ENCODE measurements around the gene SORBS2.
"Not testable (repeated sequence)": the region's sequence is repeated elsewhere in the genome, so short reads cannot be mapped to it uniquely, and the experiment has no call there.

Gene SORBS2

GRCh38 chr4:185565696-185566095, 246.3 kb downstream of the SORBS2 start:
- DNase-seq = no peak

GRCh38 chr4:185564349-185564748, 247.6 kb downstream of the SORBS2 start:
- in situ Hi-C loops (cut with HindIII; ENCODE audit: low pct_ligation_motif_present, low pct_unique_long_range_greater_than_20kb, low sequenced_read_pairs) = no loop called here
- DNase-seq = no peak

More at GRCh38 chr4:185565696-185566095, 246.3 kb downstream of the SORBS2 start:
- in situ Hi-C loops (cut with HindIII; ENCODE audit: low pct_ligation_motif_present, low pct_unique_long_range_greater_than_20kb, low sequenced_read_pairs) = no loop called here

GRCh38 chr4:185562531-185562930, 249.5 kb downstream of the SORBS2 start:
- in situ Hi-C loops (cut with HindIII; ENCODE audit: low pct_ligation_motif_present, low pct_unique_long_range_greater_than_20kb, low sequenced_read_pairs) = no loop called here
- no peak for DNase-seq

- no peak for DNase-seq
- in situ Hi-C loops (cut with HindIII; ENCODE audit: low pct_ligation_motif_present, low pct_unique_long_range_greater_than_20kb, low sequenced_read_pairs) = no loop called here
Measured at GRCh38 chr4:185560316-185560715, 251.7 kb downstream of the SORBS2 start.

- DNase-seq = peak; percentile 10
- in situ Hi-C loops (cut with HindIII; ENCODE audit: low pct_ligation_motif_present, low pct_unique_long_range_greater_than_20kb, low sequenced_read_pairs) = no loop called here
Measured at GRCh38 chr4:185559915-185560281, 252.1 kb downstream of the SORBS2 start.

GRCh38 chr4:185559251-185559914, 252.6 kb downstream of the SORBS2 start:
- DNase-seq = not testable (repeated sequence)

GRCh38 chr4:185554365-185555126, 257.4 kb downstream of the SORBS2 start:
- no peak for DNase-seq
- in situ Hi-C loops (cut with HindIII; ENCODE audit: low pct_ligation_motif_present, low pct_unique_long_range_greater_than_20kb, low sequenced_read_pairs) = no loop called here

More at GRCh38 chr4:185559251-185559914, 252.6 kb downstream of the SORBS2 start:
- in situ Hi-C loops (cut with HindIII; ENCODE audit: low pct_ligation_motif_present, low pct_unique_long_range_greater_than_20kb, low sequenced_read_pairs) = not testable (repeated sequence)

GRCh38 chr4:185552254-185552653, 259.7 kb downstream of the SORBS2 start:
- in situ Hi-C loops (cut with HindIII; ENCODE audit: low pct_ligation_motif_present, low pct_unique_long_range_greater_than_20kb, low sequenced_read_pairs) = no loop called here
- no peak for DNase-seq

- in situ Hi-C loops (cut with HindIII; ENCODE audit: low pct_ligation_motif_present, low pct_unique_long_range_greater_than_20kb, low sequenced_read_pairs) = no loop called here
- DNase-seq = no peak
Measured at GRCh38 chr4:185550933-185551332, 261.1 kb downstream of the SORBS2 start.

GRCh38 chr4:185549095-185549639, 262.8 kb downstream of the SORBS2 start:
- in situ Hi-C loops (cut with HindIII; ENCODE audit: low pct_ligation_motif_present, low pct_unique_long_range_greater_than_20kb, low sequenced_read_pairs) = no loop called here
- no peak for DNase-seq

GRCh38 chr4:185548587-185548986, 263.4 kb downstream of the SORBS2 start:
- in situ Hi-C loops (cut with HindIII; ENCODE audit: low pct_ligation_motif_present, low pct_unique_long_range_greater_than_20kb, low sequenced_read_pairs) = no loop called here
- DNase-seq = no peak

GRCh38 chr4:185546335-185546734, 265.7 kb downstream of the SORBS2 start:
- DNase-seq = no peak
- in situ Hi-C loops (cut with HindIII; ENCODE audit: low pct_ligation_motif_present, low pct_unique_long_range_greater_than_20kb, low sequenced_read_pairs) = no loop called here

- DNase-seq = peak; percentile 42
- in situ Hi-C loops (cut with HindIII; ENCODE audit: low pct_ligation_motif_present, low pct_unique_long_range_greater_than_20kb, low sequenced_read_pairs) = no loop called here
Measured at GRCh38 chr4:185542626-185543315, 269.2 kb downstream of the SORBS2 start.

- DNase-seq = no peak
- in situ Hi-C loops (cut with HindIII; ENCODE audit: low pct_ligation_motif_present, low pct_unique_long_range_greater_than_20kb, low sequenced_read_pairs) = no loop called here
Measured at GRCh38 chr4:185541251-185541727, 270.7 kb downstream of the SORBS2 start.

GRCh38 chr4:185540487-185541120, 271.4 kb downstream of the SORBS2 start:
- no peak for DNase-seq
- in situ Hi-C loops (cut with HindIII; ENCODE audit: low pct_ligation_motif_present, low pct_unique_long_range_greater_than_20kb, low sequenced_read_pairs) = no loop called here

GRCh38 chr4:185540040-185540439, 272.0 kb downstream of the SORBS2 start:
- in situ Hi-C loops (cut with HindIII; ENCODE audit: low pct_ligation_motif_present, low pct_unique_long_range_greater_than_20kb, low sequenced_read_pairs) = no loop called here
- DNase-seq = no peak

- no peak for DNase-seq
- in situ Hi-C loops (cut with HindIII; ENCODE audit: low pct_ligation_motif_present, low pct_unique_long_range_greater_than_20kb, low sequenced_read_pairs) = no loop called here
Measured at GRCh38 chr4:185538806-185539205, 273.2 kb downstream of the SORBS2 start.

- in situ Hi-C loops (cut with HindIII; ENCODE audit: low pct_ligation_motif_present, low pct_unique_long_range_greater_than_20kb, low sequenced_read_pairs) = no loop called here
- DNase-seq = no peak
Measured at GRCh38 chr4:185536411-185536709, 275.6 kb downstream of the SORBS2 start.

Measured in ACHN (cell line).